ENCODE results near the gene ADARB1. TPM values are rescaled to one million over a fixed set of nuclear protein-coding genes. Genes with fewer than 3 reads are reported as not detected.

Gene ADARB1
- total RNA-seq, 1 donor from 2014 or later, result 41.4 TPM

DNA sequence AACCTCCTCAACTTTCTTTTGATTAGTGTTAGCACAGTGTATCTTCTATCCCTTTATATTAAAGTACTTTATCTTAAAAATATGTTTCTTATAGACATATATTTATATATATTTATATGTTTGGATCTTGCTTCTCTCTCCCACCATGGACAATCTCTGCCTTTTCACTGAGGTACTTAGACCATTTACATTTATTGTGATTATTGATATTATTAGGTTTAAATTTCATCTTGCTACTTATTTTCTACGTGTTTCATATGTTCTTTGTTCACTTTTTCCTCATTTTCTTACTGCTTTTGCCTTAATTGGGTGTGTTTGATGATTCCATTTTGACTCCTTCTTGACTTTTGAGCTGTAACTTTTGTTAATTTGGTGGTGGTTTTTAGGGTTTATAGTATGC is 142.6 kb downstream of the ADARB1 start:
- intact Hi-C loops (cut with micrococcal nuclease), result no loop called here

DNA sequence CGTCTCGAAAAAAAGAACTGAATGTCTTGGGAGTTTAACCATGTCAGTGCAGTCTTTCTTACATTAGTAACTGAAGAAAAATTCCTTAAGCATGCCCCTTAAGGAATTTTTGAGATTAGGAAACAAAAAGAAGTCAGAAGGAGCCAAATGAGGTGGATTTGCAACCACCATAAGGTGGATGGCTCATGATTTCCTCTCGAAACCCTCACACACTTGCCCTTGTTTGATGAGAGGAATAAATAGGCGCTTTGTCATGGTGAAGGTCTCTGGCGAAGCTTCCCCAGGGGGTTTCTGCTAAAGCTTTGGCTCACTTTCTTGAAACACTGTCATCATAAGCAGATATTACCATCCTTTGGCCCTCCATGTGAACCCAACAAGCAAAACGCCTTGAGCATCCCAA is 145.1 kb downstream of the ADARB1 start:
- intact Hi-C loops (cut with micrococcal nuclease), result no loop called here

- intact Hi-C loops (cut with micrococcal nuclease), result no loop called here
Measured at GRCh38 chr21:45220071-45220481, 145.7 kb downstream of the ADARB1 start.

DNA sequence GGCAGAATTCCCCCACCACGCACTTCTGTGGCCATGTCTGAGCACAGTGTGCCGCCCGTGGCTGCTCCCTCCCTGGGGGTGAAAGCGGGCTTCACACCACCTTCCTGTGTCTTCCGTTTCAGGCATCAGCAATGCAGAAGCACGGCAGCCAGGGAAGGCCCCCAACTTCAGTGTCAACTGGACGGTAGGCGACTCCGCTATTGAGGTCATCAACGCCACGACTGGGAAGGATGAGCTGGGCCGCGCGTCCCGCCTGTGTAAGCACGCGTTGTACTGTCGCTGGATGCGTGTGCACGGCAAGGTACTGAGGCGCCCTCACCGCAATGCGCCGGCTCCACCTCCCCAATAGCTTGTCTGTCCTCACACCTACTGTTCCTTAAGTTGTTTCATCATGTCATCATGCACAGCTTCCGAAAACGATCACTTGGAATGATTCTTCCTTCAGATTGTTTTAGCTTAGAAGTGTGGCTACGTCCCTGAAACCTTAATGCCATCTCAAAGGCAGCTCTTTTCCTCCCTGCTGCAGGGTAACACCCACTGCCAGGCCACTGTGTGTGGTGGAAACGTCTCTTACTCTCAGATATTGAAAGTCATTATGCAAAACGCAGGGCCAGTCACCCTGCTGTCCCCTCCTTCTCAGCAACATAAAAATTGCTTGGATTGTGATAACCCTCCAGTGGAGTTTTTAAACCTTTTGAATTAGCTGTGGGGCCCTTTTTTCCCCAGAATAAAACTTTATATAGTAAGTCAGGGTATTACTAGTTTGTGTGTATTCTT is 146.5 kb downstream of the ADARB1 start:
- intact Hi-C loops (cut with micrococcal nuclease), result no loop called here

- intact Hi-C loops (cut with micrococcal nuclease), result no loop called here
Measured at GRCh38 chr21:45222001-45222400, 147.6 kb downstream of the ADARB1 start.

- intact Hi-C loops (cut with micrococcal nuclease), result no loop called here
Measured at GRCh38 chr21:45223236-45224185, 149.1 kb downstream of the ADARB1 start.

- intact Hi-C loops (cut with micrococcal nuclease), result no loop called here
Measured at GRCh38 chr21:45224189-45224938, 150.0 kb downstream of the ADARB1 start.

DNA sequence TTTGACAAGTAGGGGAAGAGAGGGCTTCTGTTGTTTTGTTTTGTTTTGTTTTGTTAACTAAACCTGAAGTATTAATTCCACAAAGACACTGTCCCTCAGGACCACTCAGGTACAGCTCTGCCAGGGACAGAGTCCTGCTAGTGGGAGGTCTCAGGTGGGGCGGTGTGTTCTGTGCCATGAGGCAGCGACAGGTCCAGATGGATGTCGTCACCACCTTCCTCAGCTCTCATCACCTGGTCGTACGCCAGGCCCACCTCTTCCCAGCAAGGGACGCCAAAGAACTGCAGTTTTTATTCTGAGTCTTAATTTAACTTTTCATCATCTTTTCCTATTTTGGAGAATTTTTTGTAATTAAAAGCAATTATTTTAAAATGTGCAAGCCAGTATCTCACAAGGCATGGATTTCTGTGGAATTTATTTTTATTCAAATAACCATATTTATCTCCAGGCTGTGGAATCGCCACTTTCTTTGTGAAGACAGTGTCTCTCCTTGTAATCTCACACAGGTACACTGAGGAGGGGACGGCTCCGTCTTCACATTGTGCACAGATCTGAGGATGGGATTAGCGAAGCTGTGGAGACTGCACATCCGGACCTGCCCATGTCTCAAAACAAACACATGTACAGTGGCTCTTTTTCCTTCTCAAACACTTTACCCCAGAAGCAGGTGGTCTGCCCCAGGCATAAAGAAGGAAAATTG is 150.8 kb downstream of the ADARB1 start:
- intact Hi-C loops (cut with micrococcal nuclease), result no loop called here

DNA sequence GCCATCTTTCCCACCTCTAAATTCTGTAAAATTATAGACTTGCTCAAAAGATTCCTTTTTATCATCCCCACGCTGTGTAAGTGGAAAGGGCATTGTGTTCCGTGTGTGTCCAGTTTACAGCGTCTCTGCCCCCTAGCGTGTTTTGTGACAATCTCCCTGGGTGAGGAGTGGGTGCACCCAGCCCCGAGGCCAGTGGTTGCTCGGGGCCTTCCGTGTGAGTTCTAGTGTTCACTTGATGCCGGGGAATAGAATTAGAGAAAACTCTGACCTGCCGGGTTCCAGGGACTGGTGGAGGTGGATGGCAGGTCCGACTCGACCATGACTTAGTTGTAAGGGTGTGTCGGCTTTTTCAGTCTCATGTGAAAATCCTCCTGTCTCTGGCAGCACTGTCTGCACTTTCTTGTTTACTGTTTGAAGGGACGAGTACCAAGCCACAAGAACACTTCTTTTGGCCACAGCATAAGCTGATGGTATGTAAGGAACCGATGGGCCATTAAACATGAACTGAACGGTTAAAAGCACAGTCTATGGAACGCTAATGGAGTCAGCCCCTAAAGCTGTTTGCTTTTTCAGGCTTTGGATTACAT is 151.5 kb downstream of the ADARB1 start:
- intact Hi-C loops (cut with micrococcal nuclease), result loop anchor here (2.0 kb wide), 1 partner anchor 73 kb away; no protein-coding TSS in a partner anchor

GRCh38 chr21:45226540-45227326 is 152.4 kb downstream of the ADARB1 start:
- intact Hi-C loops (cut with micrococcal nuclease), result loop anchor here (2.0 kb wide), 1 partner anchor 74 kb away; no protein-coding TSS in a partner anchor

- intact Hi-C loops (cut with micrococcal nuclease), result loop anchor here (1.0 to 2.0 kb wide), 2 partner anchors 39 to 75 kb away; no protein-coding TSS in a partner anchor
Measured at GRCh38 chr21:45227735-45228134, 153.4 kb downstream of the ADARB1 start.

GRCh38 chr21:45228171-45228641 is 153.8 kb downstream of the ADARB1 start:
- intact Hi-C loops (cut with micrococcal nuclease), result loop anchor here (1.0 kb wide), 1 partner anchor 38 kb away; no protein-coding TSS in a partner anchor

DNA sequence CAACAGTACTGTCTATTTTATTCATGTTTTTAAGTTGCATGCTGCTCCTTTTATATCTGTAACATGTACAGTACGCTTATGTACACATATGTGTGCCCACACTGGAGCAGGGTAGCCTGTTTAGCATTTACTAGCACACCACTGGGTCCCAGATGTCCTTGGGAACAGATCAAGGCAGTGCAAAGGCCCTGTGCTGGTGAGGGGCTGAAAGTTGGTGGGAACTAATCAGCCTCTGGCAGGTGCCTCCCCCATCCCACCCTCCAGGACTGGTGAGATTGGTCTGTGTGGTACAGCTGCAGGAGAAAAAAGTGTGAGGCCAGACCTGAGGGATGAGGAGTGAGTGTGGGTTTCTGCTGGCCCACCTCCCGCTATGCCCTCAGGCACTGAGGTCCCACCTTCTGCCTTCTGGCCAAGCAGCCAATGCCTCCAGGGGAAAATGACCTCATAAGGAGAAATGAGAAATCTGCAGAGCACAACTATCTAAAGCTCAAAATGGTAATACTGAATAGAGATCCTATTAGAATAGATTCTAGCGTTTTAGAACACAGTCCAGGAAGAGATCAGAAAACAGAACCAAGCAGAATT is 154.4 kb downstream of the ADARB1 start:
- intact Hi-C loops (cut with micrococcal nuclease), result loop anchor here (1.0 kb wide), 1 partner anchor 38 kb away; no protein-coding TSS in a partner anchor

DNA sequence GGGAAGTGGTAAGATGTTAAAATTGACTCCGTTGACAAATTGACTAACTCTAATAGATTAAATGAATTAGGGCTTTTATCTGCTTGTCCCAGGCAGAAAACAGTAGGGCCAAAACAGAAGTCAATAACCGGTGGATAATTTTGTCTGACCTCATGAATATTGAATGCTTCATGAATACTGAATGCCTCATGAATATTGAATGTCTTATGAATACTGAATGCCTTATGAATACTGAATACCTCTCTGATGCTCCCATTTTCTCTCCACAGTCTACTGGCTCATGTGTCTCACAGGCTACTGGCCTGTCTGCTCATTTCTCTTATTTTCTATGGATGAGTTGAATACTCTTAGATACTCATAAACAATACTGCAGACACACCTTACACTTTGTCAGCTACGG is 157.3 kb downstream of the ADARB1 start:
- intact Hi-C loops (cut with micrococcal nuclease), result no loop called here

GRCh38 chr21:45234127-45234526 is 159.7 kb downstream of the ADARB1 start:
- intact Hi-C loops (cut with micrococcal nuclease), result no loop called here

- intact Hi-C loops (cut with micrococcal nuclease), result no loop called here
Measured at GRCh38 chr21:45234965-45235364, 160.6 kb downstream of the ADARB1 start.

DNA sequence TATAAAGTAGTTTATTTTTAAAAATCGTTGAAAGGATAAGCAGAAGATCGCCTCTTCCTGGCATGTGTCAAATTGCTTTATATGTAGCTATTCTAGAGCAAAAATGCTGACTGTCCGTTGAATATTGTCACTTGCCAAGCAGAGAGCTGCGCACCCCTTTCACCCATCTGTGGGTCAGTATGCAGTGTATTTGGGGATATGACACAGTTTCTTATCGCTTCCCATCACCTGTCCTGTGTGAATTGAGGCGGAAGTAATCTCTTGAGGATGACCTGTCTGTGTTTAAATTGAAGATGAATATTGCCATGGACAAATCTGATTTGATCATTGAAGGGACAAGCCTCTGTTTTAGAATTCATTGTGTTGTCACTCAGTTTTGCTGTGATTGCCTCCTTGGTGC is 161.1 kb downstream of the ADARB1 start:
- intact Hi-C loops (cut with micrococcal nuclease), result no loop called here

GRCh38 chr21:45236481-45236880 is 162.1 kb downstream of the ADARB1 start:
- intact Hi-C loops (cut with micrococcal nuclease), result no loop called here

- intact Hi-C loops (cut with micrococcal nuclease), result no loop called here
Measured at GRCh38 chr21:45237401-45237800, 163.0 kb downstream of the ADARB1 start.
